HG03439 (cell line): ENCODE results near the gene RHBDF2.

Source experiments
- ATAC-seq: cut with Tn5 transposase; IDR thresholded peaks from one replicate; pipeline ENCODE4 v1.9.1; 2021; ENCODE audit warnings: mild to moderate bottlenecking, moderate library complexity; ENCODE audit not compliant: unreplicated experiment

The RHBDF2 gene

GRCh38 chr17:76484228-76484725 lies 16.9 kb downstream of the RHBDF2 start:
- no peak for ATAC-seq

DNA sequence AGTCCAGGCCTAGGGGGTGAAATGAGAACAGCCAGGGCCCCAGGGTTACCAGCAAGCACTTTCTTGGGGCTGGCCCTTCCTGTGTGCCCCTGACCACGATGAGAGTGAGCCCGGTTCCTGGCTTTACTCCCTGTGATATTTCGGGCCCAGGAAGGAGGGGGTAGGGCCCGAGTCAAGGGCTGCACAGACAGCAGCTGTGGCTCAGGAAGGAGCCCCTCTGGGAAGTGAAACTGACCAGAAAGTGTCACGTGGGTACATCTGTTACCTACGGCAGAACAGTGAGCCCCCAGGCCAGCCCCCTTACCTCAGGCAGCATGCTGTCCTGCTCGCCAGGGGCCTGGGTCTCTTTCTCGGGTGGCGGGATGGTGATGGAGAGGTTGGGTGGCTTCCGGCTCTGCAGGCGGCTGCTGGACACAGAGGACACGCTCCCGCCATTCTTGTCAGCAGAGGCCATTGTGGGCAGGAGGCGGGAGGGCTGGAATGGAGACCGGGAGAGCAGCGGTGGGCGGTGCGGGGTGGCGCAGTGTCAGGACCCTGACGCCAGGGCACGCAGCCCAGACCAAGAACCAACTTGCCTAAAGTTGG lies 20.1 kb downstream of the RHBDF2 start:
- peak; percentile 53 for ATAC-seq

DNA sequence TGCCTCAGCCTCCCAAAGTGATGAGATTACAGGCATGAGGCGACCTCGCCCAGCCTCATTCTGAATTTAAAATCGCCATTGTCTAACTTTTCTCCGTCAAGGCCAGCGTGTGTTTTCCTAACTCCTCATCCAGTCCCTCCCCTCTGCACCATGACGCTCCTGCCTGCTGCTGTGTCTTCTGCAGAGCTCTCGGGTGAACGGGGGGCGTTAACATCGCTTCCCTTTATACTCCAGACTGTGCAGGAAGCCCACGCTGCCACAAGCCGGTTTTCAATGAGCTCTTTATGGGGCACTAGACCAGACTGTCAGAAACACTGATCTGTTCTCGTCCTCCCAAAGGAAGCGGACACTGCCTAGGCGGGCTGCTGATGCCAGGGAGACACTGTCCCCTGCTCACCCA lies 20.6 kb downstream of the RHBDF2 start:
- ATAC-seq, result peak; percentile 2

- no peak for ATAC-seq
Measured at GRCh38 chr17:76479515-76480060, 21.6 kb downstream of the RHBDF2 start.

- ATAC-seq, result no peak
Measured at GRCh38 chr17:76478730-76479514, 22.3 kb downstream of the RHBDF2 start.

GRCh38 chr17:76478097-76478496 lies 23.1 kb downstream of the RHBDF2 start:
- no peak for ATAC-seq

DNA sequence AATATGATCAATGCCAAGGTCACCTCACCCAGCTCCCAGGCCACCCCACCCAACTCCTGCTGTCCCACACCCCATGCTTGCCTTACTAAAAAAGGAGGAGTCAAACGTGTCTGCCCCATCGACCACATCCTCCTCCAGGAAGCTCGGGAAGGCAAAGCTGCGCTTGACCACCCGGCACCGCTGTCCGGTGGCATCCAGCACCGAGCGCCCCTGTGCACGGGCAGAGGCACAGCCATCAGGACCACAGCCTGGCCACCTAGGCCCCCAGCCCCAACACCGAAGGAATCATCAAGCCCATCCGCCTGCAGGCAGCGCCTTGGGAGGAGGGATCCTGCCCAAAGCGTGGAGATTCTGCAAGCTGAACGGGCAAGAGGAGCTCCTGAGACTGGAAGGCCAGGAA lies 23.6 kb downstream of the RHBDF2 start:
- ATAC-seq, result no peak

DNA sequence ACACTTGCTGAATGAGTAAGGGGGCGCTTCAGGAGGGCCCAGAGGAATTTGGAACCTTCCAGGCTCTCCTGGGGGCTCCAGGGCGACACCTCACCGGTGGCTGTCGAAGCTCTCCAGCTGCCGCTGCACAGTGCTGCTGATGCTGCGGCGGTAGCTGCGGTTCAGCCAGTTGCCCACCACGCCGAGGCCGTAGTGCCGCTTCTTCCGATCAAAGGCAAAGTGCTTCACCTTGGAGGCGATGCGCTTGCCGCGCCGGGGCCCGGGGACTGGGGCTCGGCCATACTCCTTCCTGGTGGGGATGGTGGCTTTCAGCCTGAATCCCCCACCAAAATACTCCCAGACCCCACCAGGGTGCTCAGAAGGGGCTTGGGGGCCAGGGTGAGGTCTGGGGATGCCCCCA lies 24.5 kb downstream of the RHBDF2 start:
- ATAC-seq, result no peak

DNA sequence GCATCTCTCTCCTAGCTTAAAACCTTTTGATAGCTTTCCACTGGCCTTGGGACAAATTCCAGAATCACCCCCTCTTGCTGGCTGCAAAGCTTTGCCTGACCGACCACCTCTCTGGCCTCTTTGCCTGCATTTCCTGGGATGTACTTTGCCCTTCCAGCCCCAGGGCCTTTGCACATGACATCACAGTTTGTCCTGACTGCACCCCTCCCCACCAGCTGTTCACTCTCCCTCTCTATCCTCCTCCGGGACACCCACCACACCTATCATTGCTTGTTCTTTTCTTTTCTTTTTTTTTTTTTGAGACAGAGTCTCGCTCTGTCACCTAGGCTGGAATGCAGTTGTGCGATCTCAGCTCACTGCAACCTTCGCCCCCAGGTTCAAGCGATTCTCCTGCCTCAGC lies 25.9 kb downstream of the RHBDF2 start:
- ATAC-seq, result no peak

- no peak for ATAC-seq
Measured at GRCh38 chr17:76474894-76475293, 26.3 kb downstream of the RHBDF2 start.

DNA sequence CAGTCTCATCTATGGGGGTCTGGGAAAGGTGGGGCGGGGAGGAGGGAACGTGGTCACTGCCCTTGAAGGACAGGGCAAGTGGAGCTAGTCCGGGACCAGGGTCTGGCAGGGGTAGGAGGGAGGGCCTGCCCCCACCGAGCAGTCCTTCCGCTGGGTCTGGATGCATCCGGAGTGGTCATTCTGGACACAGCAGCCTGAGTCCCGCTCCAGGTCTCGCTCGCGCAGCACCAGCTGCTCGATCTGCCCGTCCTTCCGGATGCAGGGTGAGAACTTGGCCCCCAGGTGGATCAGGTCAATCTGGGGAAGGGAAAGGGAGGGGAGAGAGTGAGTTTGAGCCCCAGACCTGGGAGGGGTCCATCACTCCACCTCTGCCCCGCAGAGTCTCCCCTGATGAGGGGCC lies 27.0 kb downstream of the RHBDF2 start:
- no peak for ATAC-seq

- ATAC-seq, result no peak
Measured at GRCh38 chr17:76473541-76473985, 27.7 kb downstream of the RHBDF2 start.

- ATAC-seq, result no peak
Measured at GRCh38 chr17:76472726-76473125, 28.5 kb downstream of the RHBDF2 start.

- ATAC-seq, result no peak
Measured at GRCh38 chr17:76472258-76472645, 29.0 kb downstream of the RHBDF2 start.

DNA sequence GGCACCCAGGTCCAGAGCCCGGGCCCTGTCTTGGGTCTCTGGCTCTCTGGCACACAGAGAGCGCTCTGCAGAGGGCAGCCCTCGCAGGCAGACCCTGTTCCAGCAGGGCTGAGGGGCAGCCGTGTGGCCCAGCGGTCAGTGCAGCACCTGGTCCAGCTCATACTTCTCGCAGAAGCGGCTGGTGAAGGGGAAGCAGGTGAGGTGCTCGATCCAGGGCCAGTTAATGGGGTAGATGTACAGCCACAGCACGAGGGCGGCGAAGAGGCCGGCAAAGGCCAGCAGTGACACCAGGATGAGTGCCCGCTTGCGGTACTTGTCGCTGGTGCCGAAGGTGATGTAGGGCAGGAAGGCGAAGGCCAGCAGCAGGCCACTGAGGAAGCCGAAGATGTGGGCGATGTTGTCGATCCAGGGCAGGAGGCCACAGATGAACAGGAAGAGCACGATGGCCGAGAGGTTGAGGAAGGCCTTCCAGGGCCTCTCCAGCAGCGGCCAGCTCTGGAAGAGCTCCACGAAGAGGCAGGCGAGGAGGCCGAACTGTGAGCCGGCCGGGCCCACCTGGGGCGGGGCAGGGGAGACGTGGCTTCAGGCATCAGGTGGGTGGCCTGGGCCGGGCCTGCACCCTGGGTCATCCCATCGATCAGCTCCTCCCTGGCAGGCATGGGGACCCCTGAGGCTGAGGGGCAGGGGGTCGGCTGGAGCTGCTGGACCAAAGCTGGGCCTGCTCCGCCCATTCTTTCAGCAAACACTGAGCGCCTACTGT lies 29.5 kb downstream of the RHBDF2 start:
- no peak for ATAC-seq

DNA sequence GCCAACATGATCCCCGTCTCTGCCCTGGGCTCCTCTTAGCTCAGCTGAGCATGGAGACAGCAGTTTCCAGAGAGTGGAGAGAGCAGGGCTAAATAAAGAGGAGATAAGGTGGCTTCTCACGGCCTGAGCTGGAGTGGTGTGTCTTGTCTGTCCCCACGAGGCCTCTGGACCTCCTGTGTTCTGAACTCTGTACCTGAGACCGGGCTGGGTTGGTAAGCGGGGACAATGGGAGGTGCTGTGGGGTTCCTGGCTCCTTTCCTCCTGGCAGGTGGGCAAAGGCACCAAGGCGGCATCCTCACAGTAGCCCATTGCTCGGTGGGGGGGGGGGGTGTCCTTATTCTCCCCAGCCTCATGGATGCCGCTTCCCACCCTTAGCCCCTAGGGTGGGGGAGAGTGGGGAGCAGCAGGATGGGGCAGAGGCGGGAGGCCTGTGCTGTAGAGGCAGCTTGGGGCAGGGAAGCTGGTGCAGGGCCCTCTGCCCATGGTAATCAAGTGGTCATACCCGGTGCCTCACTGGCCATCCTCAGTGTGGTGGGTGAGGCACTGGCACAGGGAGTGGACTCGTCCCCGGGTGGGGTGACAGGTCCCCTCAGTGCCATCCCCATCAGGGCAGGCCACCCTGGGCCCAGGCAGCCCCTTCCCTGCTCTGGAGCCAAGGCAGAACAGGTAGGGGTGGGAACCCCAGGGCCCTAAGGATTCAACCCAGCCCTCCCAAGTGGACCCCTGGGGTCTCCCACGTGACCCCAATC lies 31.1 kb downstream of the RHBDF2 start:
- ATAC-seq, result no peak

- ATAC-seq, result no peak
Measured at GRCh38 chr17:76469076-76469990, 31.9 kb downstream of the RHBDF2 start.

GRCh38 chr17:76468634-76469010 lies 32.6 kb downstream of the RHBDF2 start:
- ATAC-seq, result no peak

DNA sequence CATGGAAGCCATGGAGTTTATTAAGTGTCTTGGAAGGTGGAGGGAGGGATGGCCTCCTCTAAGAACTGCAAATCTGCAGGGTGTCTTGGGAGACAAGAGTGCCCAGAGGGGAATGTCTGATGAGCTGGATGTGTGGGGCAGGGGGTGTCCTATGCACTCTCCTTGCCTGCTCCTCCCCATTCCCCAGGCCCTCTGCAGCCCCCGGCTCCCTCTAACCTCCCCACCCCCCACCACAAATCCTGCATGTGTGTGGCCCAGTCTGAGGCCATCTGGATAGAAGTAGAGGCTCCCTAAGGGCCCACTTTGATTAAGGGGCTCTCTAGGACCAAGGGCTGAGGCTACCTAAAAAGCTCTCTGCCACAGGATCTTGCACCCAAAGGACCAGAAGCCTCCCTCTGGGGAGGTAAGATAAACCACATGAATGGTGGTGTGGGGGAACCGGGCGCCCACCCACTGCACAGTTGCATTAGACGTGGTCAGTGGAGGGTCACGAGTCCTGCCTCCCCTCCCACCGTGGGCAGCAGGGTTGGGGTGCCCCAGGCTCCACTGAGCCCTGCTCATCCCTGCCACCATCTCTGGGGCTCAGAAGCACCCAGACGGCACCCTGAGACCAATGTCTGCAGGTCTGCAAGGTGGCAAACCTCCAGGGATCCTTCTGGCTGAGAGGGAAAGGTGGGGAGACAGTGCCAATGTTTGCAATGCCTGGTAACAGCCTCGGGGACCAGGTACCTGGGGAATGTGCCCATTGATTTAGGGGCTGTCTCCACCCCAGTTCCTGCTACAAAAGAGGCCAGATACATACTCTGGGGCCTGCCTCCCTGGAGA lies 33.2 kb downstream of the RHBDF2 start:
- no peak for ATAC-seq
